NCI-H1930 (cell line): ENCODE data around the gene MAGI3.
"Not testable (repeated sequence)": the region's sequence is repeated elsewhere in the genome, so short reads cannot be mapped to it uniquely, and the experiment has no call there.

Experiments used
- DNase-seq, 2 experiments: peaks; one replicate each; lab custom pipeline; 2025; lab: John Stamatoyannopoulos, UW

Gene MAGI3

GRCh38 chr1:113442131-113442530 is 51.8 kb downstream of the MAGI3 start:
- DNase-seq = no peak

GRCh38 chr1:113444857-113445256 is 54.5 kb downstream of the MAGI3 start:
- DNase-seq = no peak

GRCh38 chr1:113451710-113452109 is 61.4 kb downstream of the MAGI3 start:
- DNase-seq = no peak

GRCh38 chr1:113452921-113453770 is 62.8 kb downstream of the MAGI3 start:
- no peak for DNase-seq

- DNase-seq = no peak
Measured at GRCh38 chr1:113453771-113454083, 63.4 kb downstream of the MAGI3 start.

GRCh38 chr1:113455374-113455773 is 65.1 kb downstream of the MAGI3 start:
- DNase-seq = no peak

- DNase-seq = no peak
Measured at GRCh38 chr1:113456967-113457366, 66.7 kb downstream of the MAGI3 start.

- DNase-seq = no peak
Measured at GRCh38 chr1:113459279-113459678, 69.0 kb downstream of the MAGI3 start.

GRCh38 chr1:113467991-113468390 is 77.7 kb downstream of the MAGI3 start:
- no peak for DNase-seq

- not testable (repeated sequence) for DNase-seq
Measured at GRCh38 chr1:113478427-113479195, 88.3 kb downstream of the MAGI3 start.

- DNase-seq = no peak
Measured at GRCh38 chr1:113479713-113480676, 89.7 kb downstream of the MAGI3 start.

- DNase-seq = not testable (repeated sequence)
Measured at GRCh38 chr1:113485131-113485530, 94.8 kb downstream of the MAGI3 start.

GRCh38 chr1:113488576-113489177 is 98.4 kb downstream of the MAGI3 start:
- DNase-seq = no peak

GRCh38 chr1:113490384-113490783 is 100.1 kb downstream of the MAGI3 start:
- DNase-seq = no peak

GRCh38 chr1:113493533-113493932 is 103.2 kb downstream of the MAGI3 start:
- DNase-seq = no peak

GRCh38 chr1:113505357-113505756 is 115.0 kb downstream of the MAGI3 start:
- no peak for DNase-seq

- DNase-seq = no peak
Measured at GRCh38 chr1:113507552-113508214, 117.4 kb downstream of the MAGI3 start.

- no peak for DNase-seq
Measured at GRCh38 chr1:113508364-113509164, 118.2 kb downstream of the MAGI3 start.

- not testable (repeated sequence) for DNase-seq
Measured at GRCh38 chr1:113509766-113510165, 119.5 kb downstream of the MAGI3 start.

GRCh38 chr1:113511269-113511668 is 121.0 kb downstream of the MAGI3 start:
- DNase-seq = no peak
